ENCODE measurements around the gene CARMIL1. TPM values are rescaled to one million over a fixed set of nuclear protein-coding genes. Genes with fewer than 3 reads are reported as not detected.

Gene CARMIL1
- total and polyA plus RNA-seq, 11 donors, result 2.4 to 9.1 (median 5.3) TPM

DNA sequence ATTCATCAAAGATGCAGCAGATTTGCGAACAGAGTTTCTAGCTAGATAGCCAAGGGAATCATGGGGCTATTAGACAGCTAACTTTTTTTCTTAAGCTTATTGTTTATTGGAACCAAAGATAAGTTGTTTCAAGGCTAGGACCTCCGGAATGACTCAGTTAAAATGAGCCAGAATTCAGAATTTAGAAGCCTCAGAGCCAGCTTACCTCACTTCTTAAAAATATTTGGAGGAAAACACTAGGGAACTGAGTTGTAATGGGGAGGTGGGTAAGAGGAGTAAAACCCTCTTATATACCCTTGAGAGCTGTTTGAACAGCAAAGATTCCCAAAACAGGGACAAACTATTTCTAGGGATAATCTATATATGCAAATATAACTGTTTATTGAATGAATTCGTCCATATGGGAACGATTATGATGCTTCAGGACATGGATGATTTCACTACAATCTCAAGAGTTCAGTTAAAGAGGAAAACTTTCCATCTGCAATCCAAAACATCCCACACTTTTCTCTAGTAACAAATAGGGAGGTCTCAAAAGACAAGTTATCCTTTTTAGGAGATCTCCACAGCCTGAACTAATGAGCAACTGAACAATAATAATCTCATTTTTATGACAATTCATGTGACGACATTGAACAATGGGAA lies 12.6 kb upstream of the CARMIL1 start:
- no peaks in the 10 kb centered on the region for H3K36me3 ChIP-seq
- TF ChIP-seq POLR2A (IDR thresholded peaks at IDR 0.05), result no peak
- TF ChIP-seq, protein P1, sequence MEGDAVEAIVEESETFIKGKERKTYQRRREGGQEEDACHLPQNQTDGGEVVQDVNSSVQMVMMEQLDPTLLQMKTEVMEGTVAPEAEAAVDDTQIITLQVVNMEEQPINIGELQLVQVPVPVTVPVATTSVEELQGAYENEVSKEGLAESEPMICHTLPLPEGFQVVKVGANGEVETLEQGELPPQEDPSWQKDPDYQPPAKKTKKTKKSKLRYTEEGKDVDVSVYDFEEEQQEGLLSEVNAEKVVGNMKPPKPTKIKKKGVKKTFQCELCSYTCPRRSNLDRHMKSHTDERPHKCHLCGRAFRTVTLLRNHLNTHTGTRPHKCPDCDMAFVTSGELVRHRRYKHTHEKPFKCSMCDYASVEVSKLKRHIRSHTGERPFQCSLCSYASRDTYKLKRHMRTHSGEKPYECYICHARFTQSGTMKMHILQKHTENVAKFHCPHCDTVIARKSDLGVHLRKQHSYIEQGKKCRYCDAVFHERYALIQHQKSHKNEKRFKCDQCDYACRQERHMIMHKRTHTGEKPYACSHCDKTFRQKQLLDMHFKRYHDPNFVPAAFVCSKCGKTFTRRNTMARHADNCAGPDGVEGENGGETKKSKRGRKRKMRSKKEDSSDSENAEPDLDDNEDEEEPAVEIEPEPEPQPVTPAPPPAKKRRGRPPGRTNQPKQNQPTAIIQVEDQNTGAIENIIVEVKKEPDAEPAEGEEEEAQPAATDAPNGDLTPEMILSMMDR (IDR thresholded peaks at IDR 0.05), result no peak
- no peak overlapping the region for H3K4me3 ChIP-seq
- peak overlapping the region in 6 of 12 donors; percentile 9 to 80 (median 34) for H3K27ac ChIP-seq
- H3K9me3 ChIP-seq, result peaks cover 0 to 10% (median 0%) of the 10 kb centered on the region in 12 donors
- intact Hi-C loops (cut with DNase I), result loop anchor here in 9 of 10 donors (2.0 to 10.0 kb wide), 5 partner anchors 290 to 676 kb away; no protein-coding TSS in a partner anchor
- DNase-seq (no peak), ATAC-seq (peak in 2 of 4 donors; percentile 58 to 74)
- 59 to 66% (median 62%) methylated on average over 5 of the region's 5 CpGs for WGBS, 4 donors
- peaks cover 0 to 8% (median 2%) of the 10 kb centered on the region in 12 donors for H3K4me1 ChIP-seq
- H3K27me3 ChIP-seq, result no peaks in the 10 kb centered on the region

GRCh38 chr6:25267662-25268061 lies 11.5 kb upstream of the CARMIL1 start:
- Histone ChIP-seq H3K36me3 (no peaks in the 10 kb centered on the region), H3K27me3 (peaks cover 0 to 2% (median 0%) of the 10 kb centered on the region in 9 donors), H3K4me3 (no peak overlapping the region), H3K27ac (no peak overlapping the region), H3K4me1 (peaks cover 0 to 8% (median 2%) of the 10 kb centered on the region in 12 donors), H3K9me3 (peaks cover 0 to 10% (median 0%) of the 10 kb centered on the region in 12 donors)
- intact Hi-C loops (cut with DNase I), result loop anchor here in 9 of 10 donors (2.0 to 10.0 kb wide), 5 partner anchors 289 to 675 kb away; no protein-coding TSS in a partner anchor
- no peak for ATAC-seq
- no peak for DNase-seq
- WGBS, 4 donors, result 83 to 90% (median 84%) methylated on average over 3 of the region's 3 CpGs
- TF ChIP-seq POLR2A (IDR thresholded peaks at IDR 0.05), result no peak
- TF ChIP-seq, protein P1 (IDR thresholded peaks at IDR 0.05), result no peak

GRCh38 chr6:25270559-25270958 lies 8.6 kb upstream of the CARMIL1 start:
- Histone ChIP-seq H3K27ac (no peak overlapping the region), H3K9me3 (peaks cover 0 to 10% (median 0%) of the 10 kb centered on the region in 12 donors), H3K4me1 (peaks cover 0 to 7% (median 2%) of the 10 kb centered on the region in 12 donors), H3K4me3 (no peak overlapping the region), H3K36me3 (no peaks in the 10 kb centered on the region), H3K27me3 (peaks cover 0 to 5% (median 0%) of the 10 kb centered on the region in 9 donors)
- no peak for TF ChIP-seq POLR2A (IDR thresholded peaks at IDR 0.05)
- TF ChIP-seq, protein P1 (IDR thresholded peaks at IDR 0.05), result no peak
- intact Hi-C loops (cut with DNase I), result loop anchor here in 1 of 10 donors (5.0 kb wide), 1 partner anchor 287 kb away; no protein-coding TSS in a partner anchor
- no peak for DNase-seq
- ATAC-seq, result no peak

DNA sequence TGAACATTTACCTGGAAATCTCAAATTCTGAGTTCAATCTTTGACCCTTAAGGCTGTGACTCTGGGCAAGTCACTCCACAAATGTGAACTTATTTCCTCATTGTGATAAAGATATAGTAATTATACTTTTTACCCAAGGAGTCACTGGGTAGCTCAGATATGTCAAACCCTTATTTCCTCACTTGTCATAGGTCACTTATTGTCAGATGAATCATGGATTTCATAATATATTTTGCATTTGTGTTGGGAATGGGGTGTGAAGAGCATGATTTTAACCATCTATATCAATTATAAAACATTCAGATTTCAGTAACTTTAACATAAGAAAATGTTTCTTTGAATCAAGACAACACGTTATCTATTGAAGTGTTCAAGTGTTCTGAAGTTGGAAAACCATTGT lies 3.7 kb upstream of the CARMIL1 start:
- TF ChIP-seq, protein P1 (IDR thresholded peaks at IDR 0.05), result no peak
- no peak for TF ChIP-seq POLR2A (IDR thresholded peaks at IDR 0.05)
- Histone ChIP-seq H3K9me3 (no peaks in the 10 kb centered on the region), H3K27me3 (peaks cover 0 to 20% (median 0%) of the 10 kb centered on the region in 9 donors), H3K36me3 (no peaks in the 10 kb centered on the region), H3K27ac (no peak overlapping the region), H3K4me3 (no peak overlapping the region), H3K4me1 (peaks cover 0 to 25% (median 8%) of the 10 kb centered on the region in 12 donors)
- 89 to 96% (median 94%) methylated on average over 1 of the region's 1 CpG for WGBS, 4 donors
- intact Hi-C loops (cut with DNase I), result loop anchor here in 2 of 10 donors (5.0 kb wide), 2 partner anchors 217 to 282 kb away; no protein-coding TSS in a partner anchor
- ATAC-seq (no peak), DNase-seq (no peak)

All from heart left ventricle (tissue), 16 donors.